ENCODE results near the gene NPDC1.

NPDC1 gene

GRCh38 chr9:137042751-137043727, 2.9 kb downstream of the NPDC1 start:
- Histone ChIP-seq H3K4me1 (ENCODE audit: control insufficient read depth in 1 of 2, insufficient read depth in 1 of 2, low read depth in 1 of 2, low read length in 1 of 2) (peaks cover 11 to 13% of the 10 kb centered on the region in 2 experiments), H3K36me3 (peaks cover 12% of the 10 kb centered on the region)

DNA sequence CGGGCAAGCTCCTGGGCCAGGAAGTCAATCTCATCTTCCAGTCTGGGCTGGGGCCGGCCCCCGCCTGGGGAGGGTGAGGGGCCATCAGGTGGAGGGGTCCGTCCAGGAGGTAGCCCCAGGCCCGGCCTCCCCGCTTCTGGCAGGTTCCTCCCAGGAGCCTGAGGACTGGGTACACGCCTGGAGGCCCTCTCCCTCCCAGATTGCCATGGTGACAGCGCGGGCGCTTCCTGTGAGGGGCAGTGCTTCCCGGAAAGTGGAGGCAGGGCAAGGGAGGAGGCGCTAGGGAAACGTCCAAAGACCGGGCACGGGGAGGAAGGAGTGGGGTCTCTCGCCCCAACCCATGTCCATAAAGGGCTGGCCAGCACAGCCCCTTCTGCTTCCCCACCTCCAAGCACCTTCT, 4.9 kb downstream of the NPDC1 start:
- Histone ChIP-seq H3K4me1 (ENCODE audit: control insufficient read depth in 1 of 2, insufficient read depth in 1 of 2, low read depth in 1 of 2, low read length in 1 of 2) (peaks cover 7 to 9% of the 10 kb centered on the region in 2 experiments), H3K9me3 (no peaks in the 10 kb centered on the region), H3K4me3 (ENCODE audit: low read depth in 1 of 2, low read length in 1 of 2) (no peak overlapping the region), H3K27ac (no peak overlapping the region), H3K36me3 (peaks cover 29% of the 10 kb centered on the region), H3K27me3 (peaks cover 58% of the 10 kb centered on the region)
- TF ChIP-seq, protein P1, sequence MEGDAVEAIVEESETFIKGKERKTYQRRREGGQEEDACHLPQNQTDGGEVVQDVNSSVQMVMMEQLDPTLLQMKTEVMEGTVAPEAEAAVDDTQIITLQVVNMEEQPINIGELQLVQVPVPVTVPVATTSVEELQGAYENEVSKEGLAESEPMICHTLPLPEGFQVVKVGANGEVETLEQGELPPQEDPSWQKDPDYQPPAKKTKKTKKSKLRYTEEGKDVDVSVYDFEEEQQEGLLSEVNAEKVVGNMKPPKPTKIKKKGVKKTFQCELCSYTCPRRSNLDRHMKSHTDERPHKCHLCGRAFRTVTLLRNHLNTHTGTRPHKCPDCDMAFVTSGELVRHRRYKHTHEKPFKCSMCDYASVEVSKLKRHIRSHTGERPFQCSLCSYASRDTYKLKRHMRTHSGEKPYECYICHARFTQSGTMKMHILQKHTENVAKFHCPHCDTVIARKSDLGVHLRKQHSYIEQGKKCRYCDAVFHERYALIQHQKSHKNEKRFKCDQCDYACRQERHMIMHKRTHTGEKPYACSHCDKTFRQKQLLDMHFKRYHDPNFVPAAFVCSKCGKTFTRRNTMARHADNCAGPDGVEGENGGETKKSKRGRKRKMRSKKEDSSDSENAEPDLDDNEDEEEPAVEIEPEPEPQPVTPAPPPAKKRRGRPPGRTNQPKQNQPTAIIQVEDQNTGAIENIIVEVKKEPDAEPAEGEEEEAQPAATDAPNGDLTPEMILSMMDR (IDR thresholded peaks at IDR 0.05), result no peak

More at GRCh38 chr9:137042751-137043727, 2.9 kb downstream of the NPDC1 start:
- Histone ChIP-seq H3K4me3 (ENCODE audit: low read depth in 1 of 2, low read length in 1 of 2) (no peak overlapping the region), H3K27me3 (peaks cover 77% of the 10 kb centered on the region), H3K27ac (no peak overlapping the region), H3K9me3 (no peaks in the 10 kb centered on the region)
- TF ChIP-seq, protein P1 (IDR thresholded peaks at IDR 0.05), result no peak

DNA sequence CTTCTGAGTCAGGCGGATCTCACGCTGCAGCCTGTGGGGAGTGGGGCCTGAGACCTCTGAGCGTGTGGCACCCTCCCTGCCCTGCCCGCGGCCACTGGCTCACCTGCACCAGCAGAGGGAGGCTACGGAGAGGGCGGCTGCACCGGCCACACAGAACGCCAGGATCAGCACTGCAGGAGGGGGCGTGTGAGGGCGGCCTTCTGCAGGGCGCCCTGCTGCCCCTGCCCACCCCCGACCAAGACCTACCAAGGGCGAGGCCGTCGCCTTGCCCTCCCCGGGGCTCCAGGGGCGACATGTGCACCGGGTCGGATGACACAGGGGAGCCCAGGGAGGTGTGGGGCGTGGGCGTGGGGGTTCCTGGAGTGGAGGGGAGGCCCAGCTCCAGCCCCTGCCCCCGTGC, 5.4 kb downstream of the NPDC1 start:
- TF ChIP-seq, protein P1 (IDR thresholded peaks at IDR 0.05), result no peak
- Histone ChIP-seq H3K9me3 (no peaks in the 10 kb centered on the region), H3K4me1 (ENCODE audit: control insufficient read depth in 1 of 2, insufficient read depth in 1 of 2, low read depth in 1 of 2, low read length in 1 of 2) (peaks cover 9 to 10% of the 10 kb centered on the region in 2 experiments), H3K27me3 (peaks cover 52% of the 10 kb centered on the region), H3K27ac (no peak overlapping the region), H3K4me3 (ENCODE audit: low read depth in 1 of 2, low read length in 1 of 2) (no peak overlapping the region), H3K36me3 (peaks cover 35% of the 10 kb centered on the region)

- peaks cover 12% of the 10 kb centered on the region in 2 experiments for H3K4me1 ChIP-seq (ENCODE audit: control insufficient read depth in 1 of 2, insufficient read depth in 1 of 2, low read depth in 1 of 2, low read length in 1 of 2)
- H3K4me3 ChIP-seq (ENCODE audit: low read depth in 1 of 2, low read length in 1 of 2), result no peak overlapping the region
- TF ChIP-seq, protein P1 (IDR thresholded peaks at IDR 0.05), result no peak
- H3K36me3 ChIP-seq, result peaks cover 43% of the 10 kb centered on the region
- H3K27ac ChIP-seq, result no peak overlapping the region
- peaks cover 44% of the 10 kb centered on the region for H3K27me3 ChIP-seq
- no peaks in the 10 kb centered on the region for H3K9me3 ChIP-seq
These were observed 6.2 kb downstream of the NPDC1 start for GRCh38 chr9:137039611-137040366.

GRCh38 chr9:137038916-137039315, 7.1 kb downstream of the NPDC1 start:
- H3K4me1 ChIP-seq (ENCODE audit: control insufficient read depth in 1 of 2, insufficient read depth in 1 of 2, low read depth in 1 of 2, low read length in 1 of 2), result peaks cover 19 to 20% of the 10 kb centered on the region in 2 experiments
- no peak overlapping the region for H3K27ac ChIP-seq
- TF ChIP-seq, protein P1 (IDR thresholded peaks at IDR 0.05), result no peak
- H3K36me3 ChIP-seq, result peaks cover 45% of the 10 kb centered on the region
- peaks cover 36% of the 10 kb centered on the region for H3K27me3 ChIP-seq
- H3K9me3 ChIP-seq, result no peaks in the 10 kb centered on the region
- H3K4me3 ChIP-seq (ENCODE audit: low read depth in 1 of 2, low read length in 1 of 2), result no peak overlapping the region
